Smooth muscle cell of the brain vasculature (primary cell): ENCODE data around the gene HOXB7.

Experiments
- DNase-seq: peaks from one replicate; pipeline ENCODE4 v3.0.0-alpha.2; 2012; ENCODE audit warnings: low read depth, low spot score

Gene HOXB7

DNA sequence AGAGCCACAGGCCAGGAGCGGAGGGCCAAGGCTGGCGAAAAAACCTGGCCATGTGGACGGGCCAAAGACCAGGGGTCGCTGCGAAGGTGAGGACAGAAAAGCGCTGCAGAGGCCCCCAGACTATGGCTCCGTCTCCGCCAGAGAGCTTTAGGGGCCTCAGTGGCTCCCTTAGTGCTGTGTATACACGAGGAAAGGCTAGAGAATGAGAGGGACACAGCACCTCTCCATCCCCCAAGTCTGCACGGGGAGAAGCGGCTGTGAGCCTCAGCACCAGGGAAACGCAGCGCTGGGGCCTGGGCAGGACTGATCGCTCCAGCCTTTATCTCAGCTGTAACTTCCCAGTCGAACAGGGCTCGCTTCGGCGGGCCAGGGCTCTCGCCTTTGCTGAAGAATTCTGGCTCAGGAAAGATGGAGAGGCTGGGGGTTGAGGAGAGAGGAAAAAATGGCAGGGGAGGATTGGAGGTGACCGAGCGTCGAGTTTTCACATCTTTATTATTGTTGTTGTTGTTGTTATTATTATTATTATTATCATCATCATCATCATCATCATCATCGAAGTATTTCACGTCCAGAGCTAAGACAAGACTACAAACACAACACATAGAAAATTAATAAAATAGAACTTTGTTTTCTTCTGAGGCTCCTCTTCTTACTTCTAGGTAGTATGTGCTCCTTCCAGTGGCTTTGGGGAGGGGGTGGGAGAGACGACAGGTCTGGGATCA lies 15.4 kb downstream of the HOXB7 start:
- no peak for DNase-seq

- DNase-seq, result no peak
Observed at GRCh38 chr17:48594538-48595277, 16.1 kb downstream of the HOXB7 start.

- DNase-seq, result no peak
Observed at GRCh38 chr17:48593840-48594537, 16.8 kb downstream of the HOXB7 start.

GRCh38 chr17:48593126-48593829 lies 17.5 kb downstream of the HOXB7 start, which contains the start of gene HOXB5:
Gene HOXB5 (minus strand): TSS chr17:48593779. CDS start chr17:48593682, 97 bp downstream.
- DNase-seq, result no peak

- DNase-seq, result no peak
Observed at GRCh38 chr17:48592577-48592976, 18.2 kb downstream of the HOXB7 start.

DNA sequence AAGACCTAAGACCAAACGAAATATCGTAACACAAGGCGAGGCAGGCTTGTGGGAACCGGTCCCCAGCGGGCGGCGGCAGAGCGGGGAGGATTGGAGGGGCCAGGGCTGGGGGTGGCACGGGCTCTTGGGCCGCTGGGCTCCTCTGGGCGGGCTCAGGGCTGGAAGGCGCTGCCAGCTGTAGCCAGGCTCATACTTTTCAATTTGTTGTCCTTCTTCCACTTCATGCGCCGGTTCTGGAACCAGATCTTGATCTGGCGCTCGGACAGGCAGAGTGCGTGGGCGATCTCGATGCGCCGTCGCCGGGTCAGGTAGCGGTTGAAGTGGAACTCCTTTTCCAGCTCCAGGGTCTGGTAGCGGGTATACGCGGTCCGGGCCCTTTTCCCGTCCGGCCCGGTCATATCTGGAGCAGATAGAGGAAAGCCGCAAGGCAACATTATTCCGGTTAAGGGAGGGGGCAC lies 18.7 kb downstream of the HOXB7 start:
- DNase-seq, result no peak

- DNase-seq, result no peak
Observed at GRCh38 chr17:48591255-48592056, 19.4 kb downstream of the HOXB7 start.

DNA sequence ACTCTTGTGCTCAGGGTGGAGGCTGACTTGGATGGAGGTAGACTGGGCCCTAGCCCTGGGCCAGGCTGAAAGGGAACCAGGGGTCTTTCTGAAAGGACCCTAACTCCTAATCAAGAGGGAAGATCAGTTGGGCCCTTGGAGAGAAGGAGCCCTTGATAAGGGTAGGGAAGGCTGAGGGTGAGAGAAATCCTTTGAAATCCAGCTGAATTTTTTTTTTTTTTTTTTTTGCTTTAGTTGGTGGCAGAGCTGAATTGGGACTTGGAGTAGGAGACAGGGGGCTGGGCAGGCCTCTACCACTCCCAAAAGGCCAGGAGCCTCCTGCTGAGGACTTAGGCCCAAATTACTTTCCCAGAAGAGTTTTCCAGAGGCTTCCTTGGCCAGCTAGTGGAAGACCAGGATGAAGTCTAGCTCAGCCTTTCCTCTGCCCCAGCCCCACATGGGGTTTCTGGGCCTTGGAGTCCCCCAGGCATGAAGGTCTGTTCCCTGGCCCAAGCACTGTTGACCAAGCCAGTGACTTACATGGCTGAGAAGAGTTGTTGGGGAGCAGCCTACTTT lies 20.1 kb downstream of the HOXB7 start:
- DNase-seq, result no peak

DNA sequence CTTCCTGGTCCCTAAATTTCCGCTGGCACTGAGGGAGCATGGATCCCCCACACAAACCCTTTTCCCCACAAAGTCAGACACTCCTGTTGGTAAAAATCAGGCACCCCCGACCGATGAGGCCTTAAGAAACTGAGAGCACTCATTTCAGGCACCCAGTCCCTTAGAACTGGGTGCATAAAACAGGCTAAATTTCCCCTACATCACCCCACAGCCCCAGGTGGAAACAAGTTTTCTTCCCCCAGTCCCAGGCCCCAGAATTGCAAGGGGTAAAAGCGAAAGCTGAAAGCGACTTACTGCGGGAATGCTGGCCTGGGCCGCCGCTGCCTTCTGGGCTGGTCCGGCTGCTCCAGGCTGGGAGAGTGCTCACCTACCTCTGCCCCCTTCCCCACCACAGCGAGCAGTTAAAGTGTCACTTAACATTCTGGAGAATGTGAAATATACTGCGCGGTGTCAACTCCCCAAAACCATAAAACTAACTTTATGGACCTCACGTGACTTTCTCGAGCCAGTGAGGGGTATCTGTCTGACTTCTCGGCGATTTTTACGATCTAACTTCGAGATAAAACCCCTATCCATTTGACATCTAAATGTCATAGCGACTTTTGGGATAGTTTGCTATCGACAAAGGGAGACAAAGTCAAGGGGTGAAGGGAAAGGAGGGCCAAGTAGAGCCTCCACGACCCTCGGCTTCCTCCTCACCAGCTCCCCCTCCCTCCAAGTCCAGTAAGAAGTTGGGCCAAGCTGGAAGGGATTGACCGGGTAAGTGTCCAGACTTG lies 20.8 kb downstream of the HOXB7 start, which contains the start of gene HOXB3:
TSS of gene HOXB3 (minus strand) at position 411 of the 776 bp plus-strand sequence. CDS start 37,767 bp downstream, outside the sequence.
- no peak for DNase-seq

GRCh38 chr17:48589060-48589830 lies 21.6 kb downstream of the HOXB7 start:
- DNase-seq, result no peak

- DNase-seq, result no peak
Observed at GRCh38 chr17:48588528-48588927, 22.3 kb downstream of the HOXB7 start.

DNA sequence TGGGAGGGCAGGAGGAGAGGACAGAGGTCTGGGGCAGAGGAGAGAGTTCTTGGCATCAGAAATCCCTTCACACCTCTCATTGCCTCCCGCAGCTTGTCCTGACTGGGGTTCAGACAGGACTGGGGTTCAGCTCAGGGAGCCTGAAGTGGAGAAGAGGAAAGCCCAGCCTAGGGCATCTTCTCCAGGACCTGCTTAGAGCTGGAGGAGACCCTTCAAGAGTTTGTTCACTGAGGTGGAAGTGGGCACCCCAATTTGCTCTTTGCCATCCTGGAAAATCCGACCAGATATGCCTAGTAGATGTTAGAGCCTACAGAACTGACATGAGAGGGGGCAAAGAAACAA lies 22.8 kb downstream of the HOXB7 start:
- DNase-seq, result no peak

GRCh38 chr17:48587276-48588073 lies 23.3 kb downstream of the HOXB7 start:
- DNase-seq, result no peak

DNA sequence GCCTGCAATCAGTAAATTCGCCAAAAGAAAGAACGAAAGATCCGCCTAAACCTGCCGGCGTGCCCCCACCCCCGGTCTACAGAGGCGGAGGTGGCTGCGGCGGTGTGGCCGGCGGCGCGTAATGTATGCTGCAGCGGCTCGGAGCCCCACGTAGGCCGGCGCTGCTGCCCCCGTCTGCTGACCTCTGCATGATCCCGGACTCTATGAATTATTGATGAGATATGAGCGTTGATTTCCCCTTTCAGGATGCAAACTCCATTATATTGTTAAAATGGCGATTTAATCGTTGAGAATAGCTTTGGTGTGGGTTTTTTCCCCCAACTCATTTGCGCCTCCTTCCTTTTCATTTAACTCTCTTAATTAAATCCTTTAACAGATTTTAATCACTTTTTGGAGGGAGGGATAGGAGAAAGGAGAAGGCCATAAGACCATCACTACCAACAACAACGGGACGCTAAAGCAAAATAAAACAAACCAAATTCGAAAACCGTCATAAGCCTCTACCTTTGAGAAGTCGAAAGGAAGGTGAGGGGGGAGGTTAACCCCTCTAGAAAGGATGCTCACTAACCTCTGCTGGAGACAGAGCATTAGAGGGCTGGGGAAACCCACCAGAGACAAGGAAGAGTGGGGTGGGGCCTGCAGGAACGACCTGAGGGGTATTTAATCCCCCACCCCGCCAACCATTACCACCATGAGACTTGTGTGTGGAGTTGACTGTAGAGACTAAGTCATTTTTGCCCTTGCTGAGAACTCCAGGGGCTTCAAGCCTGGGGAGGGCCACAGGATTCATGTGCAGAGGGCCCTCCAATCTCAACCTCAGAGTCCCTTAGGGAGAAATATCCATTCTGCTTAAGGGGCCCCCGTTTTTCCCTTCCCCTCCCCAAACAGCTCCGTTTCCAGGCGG lies 24.2 kb downstream of the HOXB7 start:
- DNase-seq, result no peak

GRCh38 chr17:48584223-48584741 lies 26.5 kb downstream of the HOXB7 start:
- no peak for DNase-seq

GRCh38 chr17:48583708-48584222 lies 27.1 kb downstream of the HOXB7 start:
- DNase-seq, result no peak

DNA sequence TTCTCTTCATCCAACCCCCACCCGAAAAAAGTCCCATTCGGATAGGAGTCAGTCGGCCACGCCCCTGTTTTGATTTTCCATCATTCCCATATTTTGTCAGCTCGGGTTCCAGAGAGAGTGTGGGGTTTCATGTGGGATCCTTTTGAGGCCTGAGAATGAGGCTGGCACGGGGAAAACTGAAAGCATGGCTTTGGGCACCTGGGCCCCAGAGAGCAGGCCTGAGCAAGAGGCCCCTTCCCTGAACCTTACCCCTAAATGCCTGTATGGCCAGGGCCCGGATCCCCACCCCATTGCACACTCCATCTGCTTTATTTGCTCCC lies 28.1 kb downstream of the HOXB7 start:
- DNase-seq, result no peak
